ENCODE results near the gene KCNMA1. TPM values are rescaled to one million over a fixed set of nuclear protein-coding genes. Genes with fewer than 3 reads are reported as not detected.
A peak's percentile ranks its signal among the peaks of the same experiment; 100 is the strongest.

KCNMA1 gene
- total RNA-seq, 4 donors from 2014 or later: 146 to 300 (median 265) TPM

DNA sequence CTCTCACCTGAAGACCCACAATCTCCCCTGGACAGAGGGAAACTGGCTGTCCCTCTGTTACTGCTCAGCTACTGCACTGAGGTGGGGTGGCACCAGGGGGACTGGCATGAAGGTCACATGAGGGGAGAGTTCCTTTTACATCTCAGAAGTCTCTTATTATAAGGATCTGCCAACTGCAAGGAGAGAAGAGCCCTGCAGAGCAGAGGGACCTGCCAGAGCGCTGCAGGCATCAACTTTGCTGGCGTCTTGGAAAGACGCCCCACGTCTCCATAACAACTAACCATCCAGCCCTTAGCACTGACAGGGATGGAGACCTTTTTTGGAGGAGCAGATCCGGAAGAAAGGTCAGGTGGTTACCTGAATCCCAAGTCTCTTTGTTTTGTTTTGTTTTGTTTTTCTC, 218.6 kb downstream of the KCNMA1 start:
- Histone ChIP-seq H3K4me3 (no peak overlapping the region), H3K36me3 (no peaks in the 10 kb centered on the region), H3K9me3 (no peaks in the 10 kb centered on the region), H3K27ac (replicated peaks in 1 of 4) (peak overlapping the region; percentile 70 to 78 (median 72)), H3K4me1 (peaks cover 10 to 97% (median 86%) of the 10 kb centered on the region in 4 donors), H3K27me3 (no peaks in the 10 kb centered on the region)
- no peak for DNase-seq (ENCODE audit: extremely low spot score)
- no peak for TF ChIP-seq EP300 (IDR thresholded peaks at IDR 0.05)
- no peak for TF ChIP-seq POLR2A (IDR thresholded peaks at IDR 0.05; ENCODE audit: low read depth)
- TF ChIP-seq, protein P1, sequence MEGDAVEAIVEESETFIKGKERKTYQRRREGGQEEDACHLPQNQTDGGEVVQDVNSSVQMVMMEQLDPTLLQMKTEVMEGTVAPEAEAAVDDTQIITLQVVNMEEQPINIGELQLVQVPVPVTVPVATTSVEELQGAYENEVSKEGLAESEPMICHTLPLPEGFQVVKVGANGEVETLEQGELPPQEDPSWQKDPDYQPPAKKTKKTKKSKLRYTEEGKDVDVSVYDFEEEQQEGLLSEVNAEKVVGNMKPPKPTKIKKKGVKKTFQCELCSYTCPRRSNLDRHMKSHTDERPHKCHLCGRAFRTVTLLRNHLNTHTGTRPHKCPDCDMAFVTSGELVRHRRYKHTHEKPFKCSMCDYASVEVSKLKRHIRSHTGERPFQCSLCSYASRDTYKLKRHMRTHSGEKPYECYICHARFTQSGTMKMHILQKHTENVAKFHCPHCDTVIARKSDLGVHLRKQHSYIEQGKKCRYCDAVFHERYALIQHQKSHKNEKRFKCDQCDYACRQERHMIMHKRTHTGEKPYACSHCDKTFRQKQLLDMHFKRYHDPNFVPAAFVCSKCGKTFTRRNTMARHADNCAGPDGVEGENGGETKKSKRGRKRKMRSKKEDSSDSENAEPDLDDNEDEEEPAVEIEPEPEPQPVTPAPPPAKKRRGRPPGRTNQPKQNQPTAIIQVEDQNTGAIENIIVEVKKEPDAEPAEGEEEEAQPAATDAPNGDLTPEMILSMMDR (IDR thresholded peaks at IDR 0.05): no peak
- no peak for TF ChIP-seq POLR2AphosphoS5 (IDR thresholded peaks at IDR 0.05)
- WGBS: 54% methylated on average over 5 of the region's 5 CpGs
- intact Hi-C loops (cut with DNase I): no loop called here

DNA sequence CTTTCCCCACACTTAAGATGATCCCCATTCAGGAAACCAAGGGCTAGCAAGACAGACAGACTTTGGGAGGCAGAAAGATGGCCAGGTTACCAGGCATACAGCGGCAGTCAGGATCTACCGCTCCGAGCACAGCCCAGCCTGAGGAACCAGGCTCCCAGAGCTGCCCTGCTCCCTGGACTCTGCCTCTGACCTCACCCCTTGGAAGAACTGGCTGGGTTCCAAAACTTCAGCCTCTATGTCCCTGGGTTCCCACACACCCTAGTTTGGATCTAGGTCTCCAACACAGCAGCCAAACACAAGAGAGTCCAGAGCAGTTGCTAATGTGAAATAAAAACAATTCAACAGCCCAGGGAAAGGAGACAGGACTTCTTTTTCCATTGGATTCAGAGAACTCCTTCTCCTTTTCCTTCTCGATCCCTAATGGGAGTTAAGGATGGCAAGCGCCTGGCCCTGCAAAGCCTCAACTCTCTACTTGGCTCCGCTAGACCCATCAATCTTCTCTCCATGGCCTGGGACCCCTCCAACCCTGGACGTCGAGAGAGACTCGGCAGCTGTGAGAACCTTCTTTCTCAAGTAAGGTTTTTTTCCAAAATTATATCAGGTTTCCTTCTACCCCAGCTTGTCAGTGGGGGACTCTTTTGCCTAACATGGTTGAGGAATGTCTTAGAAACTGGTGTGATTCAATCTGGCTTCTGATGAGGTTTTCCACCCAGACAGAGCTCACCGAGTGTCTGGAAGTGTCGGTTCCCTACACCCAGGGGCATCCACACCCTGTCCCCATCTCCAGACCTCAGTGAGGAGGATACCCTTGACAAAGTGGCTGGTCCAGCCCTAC, 219.6 kb downstream of the KCNMA1 start:
- intact Hi-C loops (cut with DNase I): no loop called here
- Histone ChIP-seq H3K27ac (replicated peaks in 1 of 4) (peak overlapping the region; percentile 70 to 78 (median 72)), H3K36me3 (no peaks in the 10 kb centered on the region), H3K4me3 (no peak overlapping the region), H3K4me1 (peaks cover 10 to 97% (median 85%) of the 10 kb centered on the region in 4 donors), H3K9me3 (no peaks in the 10 kb centered on the region), H3K27me3 (no peaks in the 10 kb centered on the region)
- DNase-seq (ENCODE audit: extremely low spot score): no peak
- TF ChIP-seq EP300 (IDR thresholded peaks at IDR 0.05) (no peak), POLR2A (IDR thresholded peaks at IDR 0.05; ENCODE audit: low read depth) (no peak), POLR2AphosphoS5 (IDR thresholded peaks at IDR 0.05) (no peak)
- TF ChIP-seq, protein P1 (IDR thresholded peaks at IDR 0.05): no peak
- 43% methylated on average over 11 of the region's 11 CpGs for WGBS

DNA sequence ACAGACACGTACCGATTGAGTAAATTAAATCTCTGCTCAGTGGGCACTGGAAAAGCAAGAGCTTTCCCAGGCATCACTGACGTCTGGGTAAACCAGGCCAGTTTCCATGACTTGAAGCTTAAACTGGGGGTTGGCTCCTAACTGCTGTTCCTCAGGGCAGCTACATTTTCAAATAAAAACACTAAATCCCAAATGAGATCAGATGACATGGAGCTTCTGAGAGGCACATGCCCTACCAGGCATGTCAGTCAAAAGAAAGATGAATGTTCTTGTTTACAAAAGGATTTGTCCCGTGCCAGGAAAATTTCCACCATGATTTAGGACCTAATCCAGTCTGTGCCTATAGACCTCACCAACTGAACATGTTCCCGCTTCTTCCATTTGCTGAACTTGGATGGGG, 220.2 kb downstream of the KCNMA1 start:
- Histone ChIP-seq H3K9me3 (no peaks in the 10 kb centered on the region), H3K4me3 (no peak overlapping the region), H3K36me3 (no peaks in the 10 kb centered on the region), H3K27me3 (no peaks in the 10 kb centered on the region), H3K27ac (replicated peaks in 1 of 4) (peak overlapping the region; percentile 70 to 78 (median 72)), H3K4me1 (peaks cover 10 to 97% (median 85%) of the 10 kb centered on the region in 4 donors)
- TF ChIP-seq, protein P1 (IDR thresholded peaks at IDR 0.05): no peak
- TF ChIP-seq POLR2AphosphoS5 (IDR thresholded peaks at IDR 0.05): no peak
- intact Hi-C loops (cut with DNase I): no loop called here
- 55% methylated on average over 5 of the region's 5 CpGs for WGBS
- no peak for DNase-seq (ENCODE audit: extremely low spot score)

DNA sequence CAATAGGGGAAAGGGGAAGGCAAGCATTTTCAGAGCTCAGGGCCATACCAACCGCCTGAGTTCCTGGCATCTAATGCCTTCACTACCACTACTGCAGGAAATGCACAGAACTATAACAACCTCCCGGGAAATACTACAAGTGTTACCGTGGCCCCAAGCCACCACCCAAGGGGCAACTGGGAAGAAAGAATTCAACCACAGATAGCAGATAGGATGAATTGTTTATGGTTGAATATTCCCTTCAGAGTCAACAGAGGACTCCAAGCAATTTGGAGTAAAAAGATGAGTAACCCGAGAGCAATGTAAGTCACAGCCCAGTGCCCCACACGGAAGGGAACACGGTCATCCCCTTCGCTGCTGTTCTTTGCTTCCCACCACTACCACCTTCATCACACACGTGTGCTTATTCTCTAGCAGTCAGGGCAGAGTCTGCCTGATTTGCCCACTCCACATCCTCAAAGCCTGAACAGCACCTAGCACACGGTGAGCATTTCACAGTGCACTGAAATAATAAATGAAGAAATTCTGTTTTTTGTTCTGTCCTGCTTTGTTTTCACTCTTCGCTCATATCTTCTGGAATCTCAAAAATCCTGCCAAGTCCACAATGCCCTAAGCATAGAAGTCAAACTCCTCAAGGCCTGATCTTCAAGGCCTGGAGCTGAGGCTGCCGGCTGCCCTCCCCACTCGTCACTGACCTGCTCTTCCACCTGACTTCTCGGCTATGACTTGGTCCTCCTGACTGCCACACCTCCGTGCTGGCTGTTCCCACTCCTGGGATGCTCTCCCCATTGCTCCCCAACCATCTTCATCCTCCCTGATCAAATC, 221.1 kb downstream of the KCNMA1 start:
- Histone ChIP-seq H3K36me3 (no peaks in the 10 kb centered on the region), H3K27ac (replicated peaks in 1 of 4) (peak overlapping the region; percentile 70 to 78 (median 72))
- WGBS: 57% methylated on average over 14 of the region's 14 CpGs

More for the DNA sequence above, 221.1 kb downstream of the KCNMA1 start:
- intact Hi-C loops (cut with DNase I): no loop called here
- H3K4me1 ChIP-seq: peaks cover 10 to 97% (median 85%) of the 10 kb centered on the region in 4 donors
- TF ChIP-seq EP300 (IDR thresholded peaks at IDR 0.05): no peak
- TF ChIP-seq POLR2AphosphoS5 (IDR thresholded peaks at IDR 0.05): peak in 1 of 2 donors; percentile 21
- no peak for TF ChIP-seq POLR2A (IDR thresholded peaks at IDR 0.05; ENCODE audit: low read depth)
- TF ChIP-seq, protein P1 (IDR thresholded peaks at IDR 0.05): no peak
- H3K9me3 ChIP-seq: no peaks in the 10 kb centered on the region
- H3K4me3 ChIP-seq: no peak overlapping the region
- DNase-seq (ENCODE audit: extremely low spot score): no peak
- no peaks in the 10 kb centered on the region for H3K27me3 ChIP-seq
